SK-N-SH (cell line): ENCODE results near the gene KIF16B. TPM values are rescaled to one million over a fixed set of nuclear protein-coding genes. Genes with fewer than 3 reads are reported as not detected.

Experiments
- CTCF ChIA-PET: fragments of 300-600, 350-600 bp; formaldehyde crosslinking; extraction: SDS; loops from one replicate; lab custom pipeline; 2021; lab: Yijun Ruan, JAX
- POLR2A ChIA-PET: fragments of 350-600 bp; sonication (Branson Sonifier 250); formaldehyde crosslinking; extraction: SDS; loops from one replicate; lab custom pipeline; 2020; ENCODE audit warnings: antibody characterized with exemption, inconsistent platforms; lab: Yijun Ruan, JAX
- DNase-seq: peaks from one replicate; pipeline ENCODE4 v3.0.0; 2012
- H2AFZ ChIP-seq: fragments of 200-600 bp; sonication (generic); 2 replicates; pipeline ENCODE4 v1.8.1; 2016; ENCODE audit warnings: antibody characterized with exemption, mild to moderate bottlenecking, low read depth
- H3F3A ChIP-seq: fragments of 200-600 bp; sonication (generic); replicated peaks from 2 replicates; pipeline ENCODE3; 2016; ENCODE audit warnings: antibody characterized with exemption, mild to moderate bottlenecking; ENCODE audit not compliant: insufficient read depth
- H3K27ac ChIP-seq, 2 experiments: fragments of 200-500 bp in 1 of 2; fragments of 200-600 bp in 1 of 2; sonication (Bioruptor generic) in 1 of 2; sonication (generic), shearing (Covaris generic) in 1 of 2; 2 replicates each; pipeline versions ENCODE4 v1.5.1 to v1.6.1; 2014 to 2016; ENCODE audit warnings: low read depth in 2 of 2, inconsistent platforms in 1 of 2, low read length in 1 of 2, mild to moderate bottlenecking in 1 of 2, mixed read lengths in 1 of 2
- H3K27me3 ChIP-seq: fragments of 200-600 bp; sonication (generic), shearing (Covaris generic); 2 replicates; pipeline ENCODE4 v1.6.1; 2016; ENCODE audit warnings: mixed run types; ENCODE audit not compliant: insufficient read depth
- H3K36me3 ChIP-seq, 2 experiments: fragments of 200-500 bp in 1 of 2; fragments of 200-600 bp in 1 of 2; sonication (Bioruptor generic) in 1 of 2; sonication (generic) in 1 of 2; replicated peaks in 1 of 2; 2 replicates each; pipeline versions ENCODE3 to v1.5.1; 2014 to 2016; ENCODE audit warnings: low read length in 1 of 2, mild to moderate bottlenecking in 1 of 2; ENCODE audit not compliant: insufficient read depth in 2 of 2, control insufficient read depth in 1 of 2
- H3K4me1 ChIP-seq, 2 experiments: fragments of 200-500 bp in 1 of 2; fragments of 200-600 bp in 1 of 2; sonication (Bioruptor generic) in 1 of 2; sonication (generic), shearing (Covaris generic) in 1 of 2; 2 replicates each; pipeline versions ENCODE4 v1.5.1 to v1.6.1; 2014 to 2016; ENCODE audit warnings: low read depth in 1 of 2, low read length in 1 of 2, mixed run types in 1 of 2; ENCODE audit not compliant: insufficient read depth in 2 of 2, control insufficient read depth in 1 of 2
- H3K4me2 ChIP-seq: fragments of 200-600 bp; sonication (generic), shearing (Covaris generic); 2 replicates; pipeline ENCODE4 v1.6.1; 2017; ENCODE audit warnings: mixed run types
- H3K4me3 ChIP-seq, 2 experiments: fragments of 200-500 bp in 1 of 2; fragments of 200-600 bp in 1 of 2; sonication (Bioruptor generic) in 1 of 2; sonication (generic), shearing (Covaris generic) in 1 of 2; 2 replicates each; pipeline versions ENCODE4 v1.5.1 to v1.8.1; 2014 to 2016; ENCODE audit warnings: low read depth in 2 of 2, inconsistent platforms in 1 of 2, low read length in 1 of 2, mild to moderate bottlenecking in 1 of 2, mixed read lengths in 1 of 2, moderate library complexity in 1 of 2
- H3K79me2 ChIP-seq: fragments of 200-600 bp; sonication (generic); 2 replicates; pipeline ENCODE4 v1.8.1; 2017; ENCODE audit warnings: mild to moderate bottlenecking; ENCODE audit not compliant: insufficient read depth
- H3K9ac ChIP-seq: fragments of 200-600 bp; sonication (generic); 2 replicates; pipeline ENCODE4 v1.6.1; 2017; ENCODE audit warnings: mixed run types
- H3K9me2 ChIP-seq: fragments of 200-600 bp; sonication (generic); 2 replicates; pipeline ENCODE4 v1.6.1; 2017; ENCODE audit warnings: mixed run types
- H3K9me3 ChIP-seq: fragments of 200-600 bp; sonication (generic); 2 replicates; pipeline ENCODE4 v1.6.1; 2017; ENCODE audit warnings: mixed run types, mild to moderate bottlenecking, moderate library complexity
- H4K20me1 ChIP-seq: fragments of 200-600 bp; sonication (generic); 2 replicates; pipeline ENCODE4 v1.6.1; 2017; ENCODE audit warnings: mild to moderate bottlenecking, mixed run types; ENCODE audit not compliant: insufficient read depth
- ELF1 ChIP-seq: IDR thresholded peaks from 2 replicates; pipeline ENCODE4 v1.4.0; 2012
- GABPA ChIP-seq: IDR thresholded peaks from 2 replicates; pipeline ENCODE4 v1.4.0; 2012; ENCODE audit warnings: low read depth, mild to moderate bottlenecking
- GATA2 ChIP-seq: sonication (generic); formaldehyde crosslinking; IDR thresholded peaks from 2 replicates; pipeline ENCODE4 v1.5.0; 2020; ENCODE audit warnings: mild to moderate bottlenecking, missing genetic modification reagents
- IRF3 ChIP-seq: fragments of 150-350 bp; IDR thresholded peaks from 2 replicates; pipeline ENCODE4 v1.6.1; 2016; ENCODE audit warnings: mild to moderate bottlenecking, low read depth, low read length
- MAX ChIP-seq: IDR thresholded peaks from 2 replicates; pipeline ENCODE4 v1.4.0; 2012; ENCODE audit warnings: low read depth
- MXI1 ChIP-seq: IDR thresholded peaks from 2 replicates; pipeline ENCODE4 v1.6.1; 2012; ENCODE audit warnings: mild to moderate bottlenecking, low read depth, low read length, improper control_type of control experiment
- NFIC ChIP-seq: IDR thresholded peaks from 2 replicates; pipeline ENCODE4 v1.4.0; 2012; ENCODE audit warnings: borderline replicate concordance
- REST ChIP-seq: IDR thresholded peaks from 2 replicates; pipeline ENCODE4 v1.6.1; 2012; ENCODE audit warnings: mild to moderate bottlenecking, low read depth, low read length, moderate library complexity
- RFX5 ChIP-seq: IDR thresholded peaks from 2 replicates; pipeline ENCODE4 v1.6.1; 2012; ENCODE audit warnings: mild to moderate bottlenecking, improper control_type of control experiment, low read length
- RXRA ChIP-seq: IDR thresholded peaks from 2 replicates; pipeline ENCODE4 v1.4.0; 2012; ENCODE audit warnings: low read depth, mild to moderate bottlenecking, borderline replicate concordance
- SIN3A ChIP-seq: IDR thresholded peaks from 2 replicates; pipeline ENCODE4 v1.6.1; 2012; ENCODE audit warnings: low read depth, mild to moderate bottlenecking, low read length, moderate library complexity, borderline replicate concordance
- SMC3 ChIP-seq: IDR thresholded peaks from 2 replicates; pipeline ENCODE4 v1.6.1; 2012; ENCODE audit warnings: low read depth, low read length, improper control_type of control experiment
- TAF1 ChIP-seq: IDR thresholded peaks from 2 replicates; pipeline ENCODE4 v1.6.1; 2012; ENCODE audit warnings: low read depth, mild to moderate bottlenecking, low read length, moderate library complexity, borderline replicate concordance
- TEAD4 ChIP-seq: IDR thresholded peaks from 2 replicates; pipeline ENCODE4 v1.4.0; 2012; ENCODE audit warnings: mild to moderate bottlenecking, borderline replicate concordance; ENCODE audit not compliant: insufficient read depth
- USF1 ChIP-seq: IDR thresholded peaks from 2 replicates; pipeline ENCODE4 v1.4.0; 2012; ENCODE audit warnings: low read depth, borderline replicate concordance
- USF2 ChIP-seq: fragments of 150-350 bp; IDR thresholded peaks from 2 replicates; pipeline ENCODE4 v1.6.1; 2017; ENCODE audit warnings: antibody characterized with exemption, low read length, low read depth, borderline replicate concordance
- ZBTB33 ChIP-seq: IDR thresholded peaks from 2 replicates; pipeline ENCODE4 v1.4.0; 2012; ENCODE audit warnings: low read depth, borderline replicate concordance
- WGBS: methylation state at CpG from one replicate; pipeline ENCODE4 v1.1.6; 2017; ENCODE audit warnings: low lambda C conversion rate; 5-methylcytosine and 5-hydroxymethylcytosine counted together
- polyA plus RNA-seq, 3 experiments: library from polyadenylated mRNA; depleted of rRNA; stranded (reverse); fragments of >200 nt; gene quantifications; 2 replicates each; pipeline ENCODE4 v1.2.3, GENCODE V29; 2012

KIF16B gene
- polyA plus RNA-seq, 1 of the 3 experiments (the other 2 are of a cell fraction): 3.3 TPM

- TF ChIP-seq REST (no peak), RXRA (no peak), IRF3 (no peak), TAF1 (no peak)
These were observed 315.3 kb downstream of the KIF16B start (continued) for GRCh38 chr20:16257813-16258430.

- no peak for DNase-seq
- no peaks in the 10 kb centered on the region for H3K36me3 ChIP-seq
- H3K79me2 ChIP-seq: no peaks in the 10 kb centered on the region
- no peaks in the 10 kb centered on the region for H3K9me3 ChIP-seq
- no peak overlapping the region for H3K4me3 ChIP-seq
- H4K20me1 ChIP-seq: no peaks in the 10 kb centered on the region
- no peak for TF ChIP-seq TEAD4
- no peak for TF ChIP-seq RFX5
- no peak for TF ChIP-seq USF1
- TF ChIP-seq ZBTB33: no peak
- no peak for TF ChIP-seq ELF1
- no peak for TF ChIP-seq USF2
- no peak for TF ChIP-seq MXI1
- no peak for TF ChIP-seq SIN3A
- no peak for TF ChIP-seq GABPA
- no peak for TF ChIP-seq RXRA
- no peak for TF ChIP-seq NFIC
- no peak for TF ChIP-seq SMC3
- TF ChIP-seq GATA2 (CRISPR knock-in tag): no peak
- no peak for TF ChIP-seq MAX
- TF ChIP-seq IRF3: no peak
- H3F3A ChIP-seq: no peaks in the 10 kb centered on the region
- ChIA-PET POLR2A (no interaction called here), CTCF (no interaction called here)
- no peaks in the 10 kb centered on the region; a peak in 1 of 4 replicates for H3K4me1 ChIP-seq
- no peak overlapping the region for H2AFZ ChIP-seq
- WGBS: 72% methylated on average over 7 of the region's 7 CpGs
- H3K27me3 ChIP-seq: no peaks in the 10 kb centered on the region
- no peak overlapping the region for H3K27ac ChIP-seq
- no peaks in the 10 kb centered on the region for H3K9me2 ChIP-seq
- H3K9ac ChIP-seq: no peak overlapping the region
- H3K4me2 ChIP-seq: no peak overlapping the region
These were observed 316.2 kb downstream of the KIF16B start for GRCh38 chr20:16257021-16257420.
